HepG2 (cell line): ENCODE data around the gene FLAD1. TPM values are rescaled to one million over a fixed set of nuclear protein-coding genes. Genes with fewer than 3 reads are reported as not detected.
A peak's percentile ranks its signal among the peaks of the same experiment; 100 is the strongest.

Experiments
- ADNP ChIP-seq: sonication (generic); formaldehyde crosslinking; IDR thresholded peaks from 2 replicates; pipeline ENCODE4 v1.4.0; 2020; ENCODE audit warnings: missing genetic modification reagents
- AKNA ChIP-seq: sonication (generic); formaldehyde crosslinking; IDR thresholded peaks from 2 replicates; pipeline ENCODE4 v1.4.0; 2020; ENCODE audit warnings: missing genetic modification reagents, borderline replicate concordance
- BATF2 ChIP-seq: sonication (generic); formaldehyde crosslinking; IDR thresholded peaks from 2 replicates; pipeline ENCODE4 v1.8.0; 2022; ENCODE audit warnings: mild to moderate bottlenecking, missing genetic modification reagents, moderate library complexity
- FIP1L1 ChIP-seq: fragments of 200-400 bp; formaldehyde crosslinking; IDR thresholded peaks from 2 replicates; pipeline ENCODE4 v1.6.1; 2018; ENCODE audit warnings: low read depth, mild to moderate bottlenecking, low read length, moderate library complexity, borderline replicate concordance; ENCODE audit not compliant: insufficient read depth
- HNRNPUL1 ChIP-seq: fragments of 200-400 bp; formaldehyde crosslinking; IDR thresholded peaks from 2 replicates; pipeline ENCODE4 v1.6.1; 2017; ENCODE audit warnings: low read depth, mild to moderate bottlenecking, low read length, moderate library complexity
- NFE2L1 ChIP-seq: sonication (generic); formaldehyde crosslinking; IDR thresholded peaks from 2 replicates; pipeline ENCODE4 v1.4.0; 2020; ENCODE audit warnings: missing genetic modification reagents, mild to moderate bottlenecking, borderline replicate concordance
- PATZ1 ChIP-seq: sonication (generic); formaldehyde crosslinking; IDR thresholded peaks from 2 replicates; pipeline ENCODE4 v1.4.0; 2020; ENCODE audit warnings: missing genetic modification reagents
- PLSCR1 ChIP-seq: sonication (generic); formaldehyde crosslinking; IDR thresholded peaks from 2 replicates; pipeline ENCODE4 v1.5.0; 2020; ENCODE audit warnings: missing genetic modification reagents, mild to moderate bottlenecking, borderline replicate concordance
- PRDM15 ChIP-seq: sonication (generic); formaldehyde crosslinking; IDR thresholded peaks from 2 replicates; pipeline ENCODE4 v1.4.0; 2020; ENCODE audit warnings: missing genetic modification reagents
- TBX3 ChIP-seq: fragments of 450-650 bp; IDR thresholded peaks from 2 replicates; pipeline ENCODE4 v1.6.1; 2017; ENCODE audit warnings: antibody characterized with exemption, mild to moderate bottlenecking, inconsistent platforms, borderline replicate concordance
- ZNF335 ChIP-seq: sonication (generic); formaldehyde crosslinking; IDR thresholded peaks from 2 replicates; pipeline ENCODE4 v1.4.0; 2020; ENCODE audit warnings: missing genetic modification reagents
- ZNF33B ChIP-seq: sonication (generic); formaldehyde crosslinking; IDR thresholded peaks from 2 replicates; pipeline ENCODE4 v1.5.1; 2020; ENCODE audit warnings: mild to moderate bottlenecking, missing genetic modification reagents
- ZNF614 ChIP-seq: IDR thresholded peaks from 2 replicates; pipeline ENCODE4 v1.6.1; 2018; ENCODE audit warnings: missing biosample characterization, missing genetic modification reagents, inconsistent platforms, borderline replicate concordance
- ZNF720 ChIP-seq: sonication (generic); formaldehyde crosslinking; IDR thresholded peaks from 2 replicates; pipeline ENCODE4 v1.4.0; 2020; ENCODE audit warnings: missing genetic modification reagents
- ZNF747 ChIP-seq: sonication (generic); formaldehyde crosslinking; IDR thresholded peaks from 2 replicates; pipeline ENCODE4 v1.8.1; 2023; ENCODE audit warnings: missing genetic modification reagents, mild to moderate bottlenecking, borderline replicate concordance
- ZNF777 ChIP-seq: sonication (generic); formaldehyde crosslinking; IDR thresholded peaks from 2 replicates; pipeline ENCODE4 v1.4.0; 2020; ENCODE audit warnings: missing genetic modification reagents
- polyA plus RNA-seq, 8 experiments: library from polyadenylated mRNA; depleted of rRNA in 3 of 8; stranded (reverse) in 7 of 8; unstranded in 1 of 8; fragments of >200 nt; fragmentation: Illumina TruSeq in 4 of 8; extraction: Trizol in 4 of 8; gene quantifications; 2 replicates each; pipeline versions ENCODE4 v1.2.1 to v1.2.3, GENCODE V29; 2011 to 2016; ENCODE audit warnings: low read depth in 4 of 8, missing spikeins in 1 of 8, mixed read lengths in 1 of 8; ENCODE audit not compliant: insufficient read depth in 1 of 8
- total RNA-seq, 5 experiments: library from RNA; depleted of rRNA; stranded (reverse); fragments of >200 nt; fragmentation: Illumina TruSeq; extraction: Trizol; gene quantifications; 2 replicates each; pipeline ENCODE4 v1.2.3, GENCODE V29; 2016; ENCODE audit warnings: low read depth in 1 of 5

Gene FLAD1
- total and polyA plus RNA-seq, 2 of the 13 experiments (the other 11 are each of a cell fraction or from before 2014, with no cell fraction given), result 25.9 to 32.8 TPM

- TF ChIP-seq BATF2 (CRISPR knock-in tag), result no peak
- no peak for TF ChIP-seq ZNF614
- no peak for TF ChIP-seq ADNP (CRISPR knock-in tag)
- 0 out of 2 replicates have a peak, but pooled peaks have one; percentile 28 for TF ChIP-seq ZNF777 (CRISPR knock-in tag)
- no peak for TF ChIP-seq PRDM15 (CRISPR knock-in tag)
- no peak for TF ChIP-seq AKNA (CRISPR knock-in tag)
- no peak for TF ChIP-seq ZNF33B (CRISPR knock-in tag)
- no peak for TF ChIP-seq NFE2L1 (CRISPR knock-in tag)
- no peak for TF ChIP-seq ZNF720 (CRISPR knock-in tag)
- TF ChIP-seq ZNF747 (CRISPR knock-in tag), result no peak
- peak; percentile 82; the same call in 1 of the 2 replicates for TF ChIP-seq TBX3
- TF ChIP-seq PLSCR1 (CRISPR knock-in tag), result no peak
- peak; percentile 38; the same call in 1 of the 2 replicates for TF ChIP-seq PATZ1
- TF ChIP-seq HNRNPUL1, result no peak
- no peak for TF ChIP-seq ZNF335 (CRISPR knock-in tag)
- TF ChIP-seq FIP1L1, result no peak
These were observed at the start of gene FLAD1 (continued) for GRCh38 chr1:154982897-154983648.
